PFSK-1 (cell line): ENCODE data around the gene ASTE1.

Source experiments
- POLR2AphosphoS5 ChIP-seq: IDR thresholded peaks from 2 replicates; pipeline ENCODE4 v1.6.1; 2012; ENCODE audit warnings: low read depth, mild to moderate bottlenecking, control low read depth, low read length, moderate library complexity
- REST ChIP-seq, 2 experiments: IDR thresholded peaks; 2 replicates each; pipeline versions ENCODE4 v1.6.1 to v1.8.0; 2011 to 2012; ENCODE audit warnings: low read depth in 2 of 2, low read length in 2 of 2, control low read depth in 1 of 2, inconsistent platforms in 1 of 2, mild to moderate bottlenecking in 1 of 2, moderate library complexity in 1 of 2; ENCODE audit not compliant: insufficient read depth in 1 of 2

GRCh38 chr3:130974201-130974600 is 52.4 kb downstream of the ASTE1 start:
- TF ChIP-seq POLR2AphosphoS5 (no peak), REST (IDR thresholded peaks at IDR 0.05; ENCODE audit: insufficient read depth in 1 of 2, low read depth in 2 of 2, low read length in 2 of 2) (no peak)
